ENCODE measurements around the gene AKAP13.

AKAP13 gene

DNA sequence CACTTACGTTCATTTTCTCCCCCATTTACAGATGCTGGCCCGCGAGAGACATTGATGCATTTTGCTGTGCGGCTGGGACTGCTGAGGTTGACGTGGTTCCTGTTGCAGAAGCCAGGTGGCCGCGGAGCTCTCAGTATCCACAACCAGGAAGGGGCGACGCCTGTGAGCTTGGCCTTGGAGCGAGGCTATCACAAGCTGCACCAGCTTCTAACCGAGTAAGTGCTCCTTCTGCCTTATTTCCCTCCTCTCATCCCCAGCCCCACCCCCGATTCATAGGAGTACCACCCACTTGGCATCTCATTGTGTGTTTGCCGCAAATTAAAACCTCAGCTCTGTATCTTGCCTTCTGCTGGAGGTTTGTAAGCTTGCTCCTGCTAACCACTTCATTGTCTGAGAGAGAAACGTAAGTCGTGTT is 163.3 kb downstream of the AKAP13 start:
- DNase-seq = peak; percentile 44 to 49

DNA sequence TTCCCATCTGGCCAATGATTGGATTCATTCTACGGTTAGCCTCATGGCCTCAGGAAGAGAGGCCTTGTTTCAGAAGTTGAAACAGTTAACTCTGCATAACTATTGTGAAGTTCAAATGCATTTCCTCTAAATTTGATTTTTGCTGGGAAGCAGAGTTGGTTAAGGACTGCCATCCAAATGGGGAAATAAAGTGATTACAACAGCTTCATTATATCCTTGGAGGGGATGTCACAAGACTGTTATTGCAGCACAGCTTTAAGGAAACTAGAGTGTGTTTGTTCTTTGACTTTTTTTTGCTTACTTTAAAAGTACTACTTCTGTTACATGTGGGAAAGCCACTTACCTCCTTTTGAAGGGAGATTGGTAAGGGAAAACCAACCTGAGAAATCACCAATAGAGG is 164.8 kb downstream of the AKAP13 start:
- DNase-seq = no peak

GRCh38 chr15:85545752-85546151 is 165.3 kb downstream of the AKAP13 start:
- no peak for DNase-seq

GRCh38 chr15:85547386-85547785 is 167.0 kb downstream of the AKAP13 start:
- DNase-seq = no peak

- no peak for DNase-seq
Measured at GRCh38 chr15:85550283-85550682, 169.9 kb downstream of the AKAP13 start.

- no peak for DNase-seq
Measured at GRCh38 chr15:85551221-85551832, 170.9 kb downstream of the AKAP13 start.

DNA sequence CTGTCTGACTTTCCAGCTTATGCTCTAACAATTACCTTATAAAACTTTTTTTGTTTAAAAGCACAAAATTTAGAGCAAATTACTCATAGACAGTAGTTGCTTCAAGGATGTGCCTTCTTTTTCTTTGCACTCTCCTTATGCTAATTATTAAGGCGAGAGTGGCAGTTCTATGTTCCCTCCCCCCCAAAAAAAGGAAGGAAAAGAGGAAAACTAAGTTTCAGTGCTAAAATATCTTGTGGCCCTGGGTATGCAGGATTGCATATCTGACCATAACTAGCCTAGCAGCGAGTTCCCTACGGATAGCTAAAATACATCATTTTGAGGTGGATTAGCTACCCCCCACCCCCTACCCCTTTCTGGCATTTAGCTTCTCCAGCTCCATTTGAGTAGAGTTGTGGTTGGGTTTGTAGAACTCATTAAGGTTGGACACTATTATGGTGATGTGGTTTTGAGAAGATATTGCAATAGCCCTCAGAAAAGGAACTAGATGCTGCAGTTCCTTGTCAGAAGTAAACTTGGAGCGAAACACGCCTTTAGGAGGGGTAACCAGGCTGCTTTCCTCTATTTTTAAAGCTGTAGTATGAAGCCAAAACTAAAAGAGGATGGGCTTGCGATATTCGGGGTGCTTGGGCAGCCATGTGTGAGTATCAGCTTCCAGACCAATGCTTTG is 174.6 kb downstream of the AKAP13 start:
- DNase-seq = no peak

DNA sequence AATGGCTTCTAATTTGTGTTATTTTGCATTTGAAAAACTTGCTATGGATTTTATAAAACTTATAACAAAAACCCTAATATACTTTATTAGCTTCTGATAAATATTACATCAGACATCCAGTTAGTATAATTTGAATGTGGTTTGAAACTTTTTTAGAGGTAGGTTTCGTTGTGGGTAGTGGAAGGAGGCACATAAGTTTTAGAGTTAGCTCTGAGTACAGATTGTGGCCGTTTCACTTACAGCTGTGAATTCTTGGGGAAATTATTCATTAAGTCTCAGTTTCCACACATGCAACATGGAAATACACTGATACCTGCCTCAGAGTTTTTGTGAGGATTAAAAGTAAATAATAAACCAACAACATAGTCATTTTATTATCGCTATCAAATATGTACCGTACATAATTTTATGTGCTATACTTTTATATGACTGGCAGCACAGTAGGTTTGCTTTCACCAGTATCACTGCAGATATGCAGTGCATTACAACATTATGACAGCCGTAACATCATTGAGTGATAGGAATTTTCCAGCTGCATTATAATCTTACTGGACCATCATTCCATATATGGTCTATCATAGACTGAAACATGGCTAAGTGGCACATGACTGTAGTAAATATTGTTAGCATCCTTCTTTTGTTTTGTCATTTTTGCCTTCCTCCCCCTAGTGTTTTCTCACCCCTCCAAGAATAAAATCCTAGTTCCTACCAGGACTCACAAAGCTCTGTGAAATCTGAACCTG is 175.6 kb downstream of the AKAP13 start:
- no peak for DNase-seq

GRCh38 chr15:85556618-85556895 is 176.2 kb downstream of the AKAP13 start:
- no peak for DNase-seq

- DNase-seq = no peak
Measured at GRCh38 chr15:85557385-85557784, 177.0 kb downstream of the AKAP13 start.

DNA sequence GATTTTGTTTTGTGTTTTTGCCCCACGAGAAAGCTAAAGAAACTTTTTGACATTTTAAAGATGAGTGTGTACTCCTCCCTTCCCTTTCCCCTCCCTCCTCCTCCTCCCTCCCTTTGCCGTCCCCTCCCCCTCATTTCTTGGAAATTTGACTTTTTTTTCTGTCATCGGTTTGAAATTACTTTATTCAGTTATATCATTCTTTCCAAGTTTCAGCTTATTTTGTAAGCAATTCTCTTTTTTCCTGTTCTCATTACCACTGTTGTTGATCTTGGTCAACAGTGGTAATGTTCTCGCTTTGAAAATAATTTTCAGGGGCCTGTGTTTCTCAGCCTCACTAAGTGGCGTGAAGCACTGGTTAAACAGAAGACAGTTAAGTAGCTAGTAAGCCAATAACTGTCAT is 178.4 kb downstream of the AKAP13 start:
- DNase-seq = no peak

DNA sequence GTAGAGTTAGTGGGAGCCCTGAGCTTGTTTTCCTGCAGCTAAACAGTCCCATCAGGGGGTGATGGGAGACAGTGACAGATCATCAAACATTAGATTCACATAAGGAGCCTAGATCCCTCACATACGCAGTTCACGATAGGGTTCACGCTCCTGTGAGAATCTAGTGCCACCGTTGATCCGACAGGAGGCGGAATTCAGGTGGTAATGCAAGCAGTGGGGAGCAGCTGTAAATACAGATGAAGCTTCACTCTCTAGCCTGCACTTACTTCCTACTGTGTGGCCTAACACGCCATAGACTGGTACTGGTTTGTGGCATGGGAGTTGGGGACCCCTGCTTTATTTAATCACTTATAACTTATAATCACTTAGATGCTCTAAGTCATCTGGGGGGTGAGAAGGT is 179.1 kb downstream of the AKAP13 start:
- no peak for DNase-seq

DNA sequence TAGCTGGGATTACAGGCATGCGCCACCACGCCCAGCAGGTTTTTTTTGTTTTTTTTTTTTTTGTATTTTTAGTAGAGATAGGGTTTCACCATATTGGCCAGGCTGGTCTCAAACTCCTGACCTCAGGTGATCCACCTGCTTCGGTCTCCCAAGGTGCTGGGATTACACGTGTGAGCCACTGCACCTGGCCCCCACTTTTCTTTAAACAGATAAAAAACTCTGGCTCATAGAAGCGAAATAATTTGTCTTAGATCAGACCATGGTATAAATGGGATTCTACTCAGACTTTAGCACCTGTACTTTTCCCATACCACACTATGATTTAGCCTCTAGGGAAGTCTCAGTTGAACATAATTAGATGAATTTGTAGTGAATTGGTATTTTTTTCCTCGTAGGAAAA is 182.4 kb downstream of the AKAP13 start:
- no peak for DNase-seq

DNA sequence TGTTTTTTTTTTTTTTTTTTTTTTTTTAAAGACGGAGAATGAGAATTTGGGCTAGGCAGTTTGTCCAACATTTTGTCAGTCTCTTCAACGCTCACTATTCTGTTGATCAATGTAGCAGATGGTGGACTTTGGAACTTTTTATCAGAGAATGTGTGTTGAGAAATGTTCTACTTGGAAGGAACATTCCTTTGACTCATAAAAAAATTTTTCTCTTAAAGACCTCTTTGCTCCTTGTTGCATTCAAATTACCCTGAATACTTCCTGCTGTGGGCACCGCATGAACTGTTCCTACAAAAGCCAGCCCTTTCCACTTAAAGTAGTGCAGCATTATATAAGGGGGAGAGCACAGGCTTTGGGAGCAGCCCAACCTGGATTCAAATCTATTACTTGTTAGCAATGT is 182.9 kb downstream of the AKAP13 start:
- no peak for DNase-seq

DNA sequence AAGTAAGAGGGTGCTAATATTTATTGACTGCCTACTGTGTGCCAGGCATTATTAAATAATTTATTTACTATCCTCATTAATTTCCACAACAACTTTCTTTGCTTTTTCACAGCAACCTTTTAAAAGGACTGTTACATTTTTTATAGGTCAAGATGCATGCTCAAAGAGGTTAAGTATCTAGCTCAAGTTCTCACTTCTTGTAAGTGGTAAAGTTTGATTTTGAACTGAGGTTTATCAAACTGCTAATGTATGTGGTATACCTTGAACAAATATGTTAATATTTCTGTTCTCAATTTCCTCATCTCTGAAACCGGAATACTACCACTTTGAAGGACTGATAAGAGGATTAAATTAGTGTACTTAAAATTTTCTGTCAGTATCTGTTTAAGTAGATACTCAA is 183.3 kb downstream of the AKAP13 start:
- DNase-seq = no peak

- DNase-seq = no peak
Measured at GRCh38 chr15:85564686-85565085, 184.3 kb downstream of the AKAP13 start.

GRCh38 chr15:85568261-85568808 is 187.9 kb downstream of the AKAP13 start:
- DNase-seq = no peak

- no peak for DNase-seq
Measured at GRCh38 chr15:85570336-85570735, 189.9 kb downstream of the AKAP13 start.

DNA sequence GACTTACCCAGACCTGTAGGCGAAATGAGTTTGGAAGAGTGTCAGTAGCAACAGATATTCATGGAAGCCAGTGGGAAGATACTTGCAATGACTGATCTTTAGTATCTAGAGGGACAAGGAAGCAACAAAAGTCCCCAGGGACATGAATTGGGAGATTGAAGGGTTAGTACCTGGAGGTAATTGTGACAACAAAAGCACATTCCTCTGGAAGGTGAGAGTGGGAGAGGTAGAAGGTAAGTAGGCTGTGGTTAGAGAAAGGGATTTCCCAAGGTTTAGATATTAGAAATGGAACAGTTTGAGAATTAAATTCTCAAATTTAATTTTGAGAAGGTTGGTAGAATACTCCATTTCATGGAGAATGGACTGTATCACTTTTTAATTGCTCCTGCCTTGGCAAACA is 191.4 kb downstream of the AKAP13 start:
- DNase-seq = no peak

GRCh38 chr15:85576392-85576791 is 196.0 kb downstream of the AKAP13 start:
- no peak for DNase-seq

DNA sequence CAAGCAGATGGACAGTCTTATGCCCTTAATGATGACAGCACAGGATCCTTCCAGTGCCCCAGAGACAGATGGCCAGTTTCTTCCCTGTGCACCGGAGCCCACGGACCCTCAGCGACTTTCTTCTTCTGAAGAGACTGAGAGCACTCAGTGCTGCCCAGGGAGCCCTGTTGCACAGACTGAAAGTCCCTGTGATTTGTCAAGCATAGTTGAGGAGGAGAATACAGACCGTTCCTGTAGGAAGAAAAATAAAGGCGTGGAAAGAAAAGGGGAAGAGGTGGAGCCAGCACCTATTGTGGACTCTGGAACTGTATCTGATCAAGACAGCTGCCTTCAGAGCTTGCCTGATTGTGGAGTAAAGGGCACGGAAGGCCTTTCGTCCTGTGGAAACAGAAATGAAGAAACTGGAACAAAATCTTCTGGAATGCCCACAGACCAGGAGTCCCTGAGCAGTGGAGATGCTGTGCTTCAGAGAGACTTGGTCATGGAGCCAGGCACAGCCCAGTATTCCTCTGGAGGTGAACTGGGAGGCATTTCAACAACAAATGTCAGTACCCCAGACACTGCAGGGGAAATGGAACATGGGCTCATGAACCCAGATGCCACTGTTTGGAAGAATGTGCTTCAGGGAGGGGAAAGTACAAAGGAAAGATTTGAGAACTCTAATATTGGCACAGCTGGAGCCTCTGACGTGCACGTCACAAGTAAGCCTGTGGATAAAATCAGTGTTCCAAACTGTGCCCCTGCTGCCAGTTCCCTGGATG is 198.7 kb downstream of the AKAP13 start:
- DNase-seq = no peak

- no peak for DNase-seq
Measured at GRCh38 chr15:85579957-85580694, 199.7 kb downstream of the AKAP13 start.

- peak; percentile 67 to 75 for DNase-seq
Measured at GRCh38 chr15:85580879-85581278, 200.5 kb downstream of the AKAP13 start.
